Liver (tissue), 3 donors: ENCODE results near the gene CHDH.

Experiments used
- CTCF ChIP-seq: fragments of 150-350 bp; IDR thresholded peaks from 2 replicates; pipeline ENCODE4 v1.5.1; 2017; ENCODE audit warnings: improper control_type of control experiment, low read depth, low read length; ENCODE audit not compliant: missing input control
- EGR1 ChIP-seq, 2 donors: IDR thresholded peaks; 2 replicates each; pipeline ENCODE4 v1.6.1; 2016 to 2018; ENCODE audit warnings: antibody characterized with exemption in 2 of 2, low read depth in 2 of 2
- GABPA ChIP-seq, 2 donors: IDR thresholded peaks in 1 of 2; conservative IDR thresholded peaks in 1 of 2; 2 replicates each; pipeline ENCODE4 v1.6.1; 2016; ENCODE audit warnings: antibody characterized with exemption in 2 of 2, mild to moderate bottlenecking in 1 of 2, moderate library complexity in 1 of 2
- JUND ChIP-seq, 2 donors: IDR thresholded peaks; 2 replicates each; pipeline ENCODE4 v1.6.1; 2016; ENCODE audit warnings: antibody characterized with exemption in 2 of 2
- REST ChIP-seq: IDR thresholded peaks from 2 replicates; pipeline ENCODE4 v1.6.1; 2016; ENCODE audit warnings: antibody characterized with exemption, mild to moderate bottlenecking
- RXRA ChIP-seq, 2 donors: IDR thresholded peaks; 2 replicates each; pipeline ENCODE4 v1.6.1; 2017 to 2018; ENCODE audit warnings: antibody characterized with exemption in 2 of 2, mild to moderate bottlenecking in 1 of 2
- YY1 ChIP-seq: IDR thresholded peaks from 2 replicates; pipeline ENCODE4 v1.6.1; 2016; ENCODE audit warnings: antibody characterized with exemption, mild to moderate bottlenecking
- ZBTB33 ChIP-seq: IDR thresholded peaks from 2 replicates; pipeline ENCODE4 v1.6.1; 2016; ENCODE audit warnings: antibody characterized with exemption
- donor health status: healthy.
- donor health status: healthy.

GRCh38 chr3:53795789-53796560 is 50.2 kb downstream of the CHDH start:
- TF ChIP-seq CTCF (no peak), ZBTB33 (no peak), YY1 (no peak), GABPA (IDR thresholded peaks at IDR 0.05 in 1 of 2, conservative IDR thresholded peaks at IDR 0.05 in 1 of 2) (no peak), REST (no peak), RXRA (IDR thresholded peaks at IDR 0.05) (no peak), JUND (IDR thresholded peaks at IDR 0.05) (no peak), EGR1 (IDR thresholded peaks at IDR 0.05; ENCODE audit: low read depth in 2 of 2) (no peak)
